GM18526 (cell line): ENCODE results near the gene TRAF3IP3.

Experiments used
- POLR2A ChIP-seq: IDR thresholded peaks from 3 replicates; pipeline ENCODE4 v1.6.1; 2011; ENCODE audit not compliant: insufficient read length; ENCODE audit errors: extremely low read depth

TRAF3IP3 gene

DNA sequence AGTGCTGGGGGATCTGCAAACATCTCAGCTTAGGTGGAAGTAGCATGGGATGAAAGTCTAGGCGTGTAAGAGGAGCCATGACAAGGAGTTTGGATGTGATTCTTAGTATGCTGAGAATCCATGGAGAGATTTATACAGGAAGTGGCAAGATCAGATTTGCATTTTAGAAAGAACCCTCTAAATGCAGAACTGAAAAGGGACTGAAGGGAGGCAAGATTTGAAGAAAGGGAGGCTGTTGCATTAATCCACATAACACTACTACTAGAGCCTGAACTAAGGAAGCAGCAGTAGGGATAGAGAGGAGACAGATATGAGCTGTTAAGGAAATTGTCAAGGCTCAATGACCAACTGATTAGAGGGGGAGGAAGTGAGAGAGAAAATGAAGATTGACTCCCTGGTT, 18.7 kb downstream of the TRAF3IP3 start:
- TF ChIP-seq POLR2A: no peak

- TF ChIP-seq POLR2A: no peak
Observed at GRCh38 chr1:209775678-209776077, 19.8 kb downstream of the TRAF3IP3 start.

GRCh38 chr1:209777587-209777986, 21.7 kb downstream of the TRAF3IP3 start:
- TF ChIP-seq POLR2A: no peak

GRCh38 chr1:209778102-209778501, 22.2 kb downstream of the TRAF3IP3 start:
- no peak for TF ChIP-seq POLR2A

DNA sequence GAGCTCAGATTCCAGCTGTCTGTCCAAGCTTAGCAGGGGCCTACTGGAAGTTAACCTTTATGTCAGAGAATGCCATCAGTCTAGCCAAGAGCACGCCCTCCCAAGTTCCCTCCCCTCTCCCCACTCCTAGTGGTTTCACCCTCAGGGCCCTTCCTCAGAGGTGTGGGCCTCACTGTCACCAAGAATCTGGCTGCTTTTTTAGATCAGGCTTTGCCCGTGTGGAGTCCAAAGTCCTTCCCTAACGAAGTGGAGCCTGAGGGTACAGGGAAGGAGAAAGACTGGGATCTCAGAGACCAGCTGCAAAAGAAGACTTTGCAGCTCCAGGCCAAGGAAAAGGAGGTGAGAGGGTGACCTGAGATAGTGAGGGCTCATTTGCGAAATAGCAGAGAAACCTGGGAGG, 24.4 kb downstream of the TRAF3IP3 start:
- no peak for TF ChIP-seq POLR2A

DNA sequence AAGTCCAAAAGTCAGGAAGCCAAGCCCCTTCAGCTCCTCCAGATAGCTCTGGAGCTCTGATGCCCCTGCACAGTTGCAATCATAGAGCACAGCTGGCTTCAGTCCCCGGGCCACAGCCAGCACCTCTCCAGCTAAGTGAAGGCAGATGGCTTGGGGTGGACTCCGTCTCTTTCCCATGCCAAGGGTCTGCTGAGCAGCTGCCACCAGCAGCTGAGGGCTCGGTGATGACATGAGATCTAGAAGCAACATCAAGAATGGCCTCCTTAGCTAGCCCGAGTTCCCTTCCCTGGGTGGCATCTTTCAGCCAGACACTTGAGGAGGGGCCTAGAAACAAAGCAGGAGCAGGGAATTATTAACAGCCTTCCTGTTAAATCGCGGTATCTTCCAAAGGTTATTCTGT, 27.5 kb downstream of the TRAF3IP3 start:
- TF ChIP-seq POLR2A: no peak

DNA sequence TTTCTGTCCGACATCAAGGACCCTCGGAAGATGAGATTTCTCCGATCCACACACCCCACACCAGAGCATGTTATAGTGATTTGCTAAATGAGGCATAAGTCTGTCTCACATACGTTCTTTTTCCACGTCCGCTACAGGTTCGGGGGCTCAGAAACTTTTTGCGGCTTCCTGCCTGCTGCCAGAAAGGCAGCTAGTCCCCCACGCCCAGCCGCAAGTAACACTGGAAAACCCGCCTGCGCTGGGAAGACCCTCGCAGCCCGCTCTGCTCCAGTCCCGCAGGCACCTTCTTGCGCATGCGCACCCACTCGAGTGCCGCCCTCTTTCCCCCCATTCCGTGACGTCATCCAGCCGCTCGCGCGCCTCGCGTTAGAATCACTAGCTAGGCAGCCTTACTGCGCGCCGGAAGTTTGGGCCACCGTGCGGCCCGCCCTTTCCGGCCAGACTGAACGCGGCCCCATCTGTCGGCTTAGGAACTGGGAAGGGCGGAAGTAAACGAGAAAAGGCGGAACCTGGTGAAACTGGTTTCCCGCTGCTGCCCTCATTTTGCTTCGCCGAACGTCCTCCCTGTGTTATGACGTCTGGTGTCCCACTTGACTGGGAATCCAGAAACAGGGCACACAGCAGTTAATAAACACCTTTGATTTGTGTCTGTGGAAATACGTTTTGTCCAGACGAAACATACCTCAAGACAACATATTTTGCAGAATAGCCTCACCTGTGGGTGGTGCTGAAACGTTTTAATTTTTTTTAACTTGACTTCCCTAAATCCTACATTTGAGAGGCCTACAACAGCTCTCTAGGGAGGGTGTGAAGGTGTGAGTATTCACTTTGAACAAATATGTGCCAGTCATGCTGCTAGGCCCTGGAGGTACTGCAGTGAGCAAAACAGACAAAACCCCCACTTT, 28.7 kb downstream of the TRAF3IP3 start, which contains the start of gene C1orf74:
C1orf74 (minus strand) TSS at position 295 of the 905 bp plus-strand sequence. CDS start 925 bp downstream, outside the sequence.
- TF ChIP-seq POLR2A: peak; percentile 94

- no peak for TF ChIP-seq POLR2A
Observed at GRCh38 chr1:209785592-209785991, 29.7 kb downstream of the TRAF3IP3 start.

GRCh38 chr1:209786146-209786545, 30.3 kb downstream of the TRAF3IP3 start:
- no peak for TF ChIP-seq POLR2A

DNA sequence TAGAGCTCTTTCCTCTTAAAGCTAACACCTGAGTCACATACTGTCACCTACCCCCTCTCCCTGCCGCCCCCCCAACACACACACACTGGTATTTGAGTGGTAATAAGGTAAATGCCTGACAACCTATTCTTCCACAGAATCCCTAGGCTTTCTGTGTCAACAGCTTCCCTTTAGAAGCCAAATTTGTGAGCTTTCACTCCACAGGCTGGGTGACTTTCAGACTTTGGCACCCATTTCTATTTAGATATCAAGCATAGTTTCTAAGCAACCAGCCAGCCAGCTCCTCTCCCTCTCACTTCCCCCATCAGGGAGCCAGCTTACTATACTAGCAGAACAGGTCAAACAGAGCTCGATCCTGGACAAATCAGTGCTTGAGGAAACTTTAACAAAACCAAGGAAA, 31.7 kb downstream of the TRAF3IP3 start:
- TF ChIP-seq POLR2A: no peak

DNA sequence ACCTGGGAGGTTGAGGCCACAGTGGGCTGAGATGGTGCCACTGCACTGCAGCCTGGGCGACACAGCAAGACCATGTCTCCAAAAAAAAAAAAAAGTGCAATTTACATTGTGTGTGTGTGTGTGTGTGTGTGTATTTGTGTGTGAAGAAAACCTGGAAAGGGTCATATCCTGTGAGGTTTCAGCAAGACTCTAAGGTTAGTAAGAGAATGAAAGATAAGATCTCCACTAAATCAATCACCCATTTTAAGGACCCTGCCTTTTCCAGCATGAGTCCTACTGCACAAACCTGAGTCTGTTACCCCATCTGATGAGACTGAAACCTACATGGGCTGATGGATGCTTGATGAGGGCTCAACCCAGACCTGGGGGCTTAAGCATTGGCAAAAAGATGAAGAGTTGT, 33.4 kb downstream of the TRAF3IP3 start:
- no peak for TF ChIP-seq POLR2A

DNA sequence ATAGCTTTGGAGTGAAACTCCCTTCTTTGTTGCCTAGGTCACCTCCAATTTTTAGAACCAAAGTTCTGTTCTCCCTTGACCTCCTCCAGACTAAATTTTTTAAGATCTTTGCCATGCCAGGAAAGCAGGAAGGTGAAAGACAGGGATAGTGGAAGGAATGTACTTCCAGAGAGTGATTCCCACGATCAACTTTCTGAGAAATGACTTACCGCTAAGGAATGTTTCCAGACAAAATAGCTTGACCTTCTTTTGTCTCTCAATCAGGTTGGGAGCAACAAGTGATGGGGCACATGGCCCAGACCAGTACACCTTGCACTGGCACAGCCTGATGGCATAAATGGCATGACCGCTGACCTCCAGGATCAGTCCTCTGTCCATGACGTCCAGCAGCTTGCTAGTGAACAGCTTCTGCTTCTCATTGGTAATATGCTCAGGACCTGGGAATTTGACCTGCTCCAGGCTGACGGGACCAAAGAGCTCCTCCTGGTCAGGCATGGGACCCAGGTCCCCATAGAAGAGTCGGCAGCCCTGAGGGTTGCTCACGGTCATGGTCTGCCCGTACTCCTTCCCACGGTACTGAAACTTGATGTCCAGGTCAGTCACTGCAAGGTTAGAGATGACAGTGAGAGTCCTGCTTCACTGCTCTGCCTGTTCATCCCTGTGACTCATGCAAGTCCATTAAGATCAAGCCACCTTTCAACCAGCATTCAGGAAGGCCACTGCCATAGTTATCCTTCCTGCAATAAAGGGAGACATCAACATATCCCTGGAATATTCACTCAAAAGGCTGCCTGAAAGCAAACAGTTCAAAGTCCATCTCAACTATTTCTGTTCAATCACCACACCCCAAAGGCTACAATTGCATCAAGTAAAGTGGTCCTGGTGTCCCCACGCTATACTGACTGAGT, 34.7 kb downstream of the TRAF3IP3 start:
- no peak for TF ChIP-seq POLR2A

- no peak for TF ChIP-seq POLR2A
Observed at GRCh38 chr1:209791920-209792319, 36.1 kb downstream of the TRAF3IP3 start.

GRCh38 chr1:209797978-209798639, 42.3 kb downstream of the TRAF3IP3 start:
- TF ChIP-seq POLR2A: no peak
